ENCODE data around the gene GPR62. TPM values are rescaled to one million over a fixed set of nuclear protein-coding genes. Genes with fewer than 3 reads are reported as not detected.

Gene GPR62
- total and polyA plus RNA-seq, 11 donors: 0.06 to 0.27 (median 0.20) TPM; not detected in 4

- Histone ChIP-seq H3K4me1 (peaks cover 2 to 14% (median 12%) of the 10 kb centered on the region in 12 donors), H3K9me3 (no peaks in the 10 kb centered on the region), H3K27me3 (no peaks in the 10 kb centered on the region), H3K27ac (no peak overlapping the region), H3K36me3 (peaks cover 0 to 30% (median 9%) of the 10 kb centered on the region in 9 donors), H3K4me3 (no peak overlapping the region)
- TF ChIP-seq CTCF (IDR thresholded peaks at IDR 0.05) (no peak), POLR2A (IDR thresholded peaks at IDR 0.05) (no peak)
- intact Hi-C loops (cut with DNase I): no loop called here
- ATAC-seq: no peak
- 79 to 85% (median 81%) methylated on average over 12 to 13 of the region's 13 CpGs for WGBS, 4 donors
- peak in 1 of 5 donors; percentile 52 for DNase-seq
These were observed 7.8 kb upstream of the GPR62 start for GRCh38 chr3:51947215-51947900.

- WGBS, 4 donors: 94 to 98% (median 96%) methylated on average over 10 of the region's 10 CpGs
- Histone ChIP-seq H3K4me1 (peaks cover 0 to 6% (median 5%) of the 10 kb centered on the region in 12 donors), H3K4me3 (no peak overlapping the region), H3K36me3 (peaks cover 0 to 30% (median 9%) of the 10 kb centered on the region in 9 donors), H3K27me3 (no peaks in the 10 kb centered on the region), H3K9me3 (no peaks in the 10 kb centered on the region), H3K27ac (no peak overlapping the region)
- no peak for ATAC-seq
- DNase-seq: peak in 1 of 5 donors; percentile 33
- intact Hi-C loops (cut with DNase I): no loop called here
- TF ChIP-seq CTCF (IDR thresholded peaks at IDR 0.05) (no peak), POLR2A (IDR thresholded peaks at IDR 0.05) (no peak)
These were observed 7.1 kb upstream of the GPR62 start for GRCh38 chr3:51948016-51948580.

GRCh38 chr3:51949121-51949520, 6.1 kb upstream of the GPR62 start:
- Histone ChIP-seq H3K4me1 (peaks cover 0 to 2% (median 0%) of the 10 kb centered on the region in 12 donors), H3K27ac (no peak overlapping the region), H3K36me3 (peaks cover 0 to 30% (median 9%) of the 10 kb centered on the region in 9 donors), H3K27me3 (no peaks in the 10 kb centered on the region), H3K9me3 (no peaks in the 10 kb centered on the region), H3K4me3 (no peak overlapping the region)
- ATAC-seq: no peak
- whole genome bisulfite sequencing, 4 donors: 85 to 95% (median 95%) methylated on average over 5 of the region's 5 CpGs
- DNase-seq: peak in 2 of 5 donors; percentile 21 to 40
- intact Hi-C loops (cut with DNase I): no loop called here
- no peak for TF ChIP-seq CTCF (IDR thresholded peaks at IDR 0.05)
- no peak for TF ChIP-seq POLR2A (IDR thresholded peaks at IDR 0.05)

GRCh38 chr3:51950899-51951298, 4.3 kb upstream of the GPR62 start:
- Histone ChIP-seq H3K27ac (no peak overlapping the region), H3K27me3 (peaks cover 0 to 12% (median 0%) of the 10 kb centered on the region in 9 donors), H3K36me3 (peaks cover 0 to 21% (median 9%) of the 10 kb centered on the region in 9 donors), H3K4me1 (peaks cover 0 to 15% (median 6%) of the 10 kb centered on the region in 12 donors), H3K4me3 (no peak overlapping the region), H3K9me3 (no peaks in the 10 kb centered on the region)
- ATAC-seq (no peak), DNase-seq (peak in 1 of 5 donors; percentile 0)
- WGBS, 4 donors: 89 to 97% (median 91%) methylated on average over 2 of the region's 2 CpGs
- intact Hi-C loops (cut with DNase I): no loop called here
- TF ChIP-seq POLR2A (IDR thresholded peaks at IDR 0.05) (no peak), CTCF (IDR thresholded peaks at IDR 0.05) (no peak)
